DMS 273 treated with DMSO at 0.1 percent for 48 hours (cell line): ENCODE results near the gene ALCAM.

Experiments used
- DNase-seq: peaks from one replicate; lab custom pipeline; 2025; lab: John Stamatoyannopoulos, UW

Gene ALCAM

DNA sequence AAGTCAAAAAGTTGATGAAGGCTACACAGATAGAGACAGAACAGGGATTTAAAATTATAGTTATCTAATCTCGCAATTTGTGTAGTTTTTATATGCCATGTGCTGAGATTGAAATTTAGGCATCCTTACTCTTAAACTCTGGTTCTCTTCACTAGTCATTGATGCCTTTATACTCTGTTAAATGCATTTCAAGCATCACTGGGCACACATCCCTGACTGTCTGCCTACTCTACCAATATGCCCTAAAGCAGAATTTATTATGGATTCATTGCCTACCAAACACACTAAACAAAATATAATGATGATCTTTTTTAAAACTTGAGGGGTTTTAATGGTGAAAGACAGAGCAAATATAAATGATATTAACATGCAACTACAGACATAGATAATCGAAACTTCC lies 10.3 kb upstream of the ALCAM start:
- DNase-seq = no peak

DNA sequence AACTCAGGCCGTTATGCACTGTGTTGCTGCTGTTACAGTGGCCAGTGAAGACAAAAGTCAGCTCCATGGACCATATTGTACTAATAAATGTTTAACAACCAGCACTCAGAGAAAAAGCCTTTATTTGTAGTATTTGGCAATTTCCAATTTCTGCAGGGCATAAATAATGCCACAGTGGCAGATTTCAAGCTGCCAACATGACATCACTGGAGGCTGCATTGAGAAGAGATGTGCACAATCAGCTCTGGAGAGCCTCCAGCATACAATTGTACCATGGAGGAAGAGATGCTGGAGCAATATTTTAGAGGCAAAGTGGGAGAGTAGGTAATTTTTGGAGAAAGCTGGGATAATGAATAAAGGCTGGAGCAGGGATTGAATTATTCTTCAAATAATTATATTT lies 9.7 kb upstream of the ALCAM start:
- DNase-seq = no peak

DNA sequence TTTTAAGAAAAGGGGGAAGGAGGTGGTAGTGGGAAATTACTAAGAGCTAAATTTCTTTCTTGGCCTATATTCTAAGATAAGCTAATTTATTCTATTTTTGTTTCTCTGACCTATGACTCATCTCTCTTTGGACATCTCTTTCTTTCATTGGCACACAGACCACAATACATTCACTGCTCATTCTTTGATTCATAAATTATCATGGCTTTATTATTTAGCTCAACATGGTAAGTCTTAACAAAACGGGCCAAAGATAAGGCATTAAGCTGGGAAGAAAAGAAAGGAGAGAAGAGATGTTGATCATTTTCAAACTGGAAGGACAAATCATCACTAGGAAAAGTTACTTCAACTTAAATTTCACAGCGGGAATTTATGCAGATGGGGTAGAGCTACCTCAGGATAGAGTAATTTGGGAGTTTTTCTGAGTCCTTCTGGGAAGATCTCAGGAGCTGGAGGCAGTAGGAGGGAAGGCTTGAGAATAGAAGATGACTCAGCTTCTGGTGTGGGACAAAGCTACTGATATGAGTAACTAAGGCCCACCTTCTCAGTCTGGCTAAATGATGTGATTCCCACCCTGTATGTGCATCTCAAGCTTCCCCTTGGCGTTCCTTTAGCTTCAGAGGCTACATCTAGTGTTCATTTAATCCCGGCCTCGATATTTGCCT lies 7.5 kb upstream of the ALCAM start:
- DNase-seq = no peak

DNA sequence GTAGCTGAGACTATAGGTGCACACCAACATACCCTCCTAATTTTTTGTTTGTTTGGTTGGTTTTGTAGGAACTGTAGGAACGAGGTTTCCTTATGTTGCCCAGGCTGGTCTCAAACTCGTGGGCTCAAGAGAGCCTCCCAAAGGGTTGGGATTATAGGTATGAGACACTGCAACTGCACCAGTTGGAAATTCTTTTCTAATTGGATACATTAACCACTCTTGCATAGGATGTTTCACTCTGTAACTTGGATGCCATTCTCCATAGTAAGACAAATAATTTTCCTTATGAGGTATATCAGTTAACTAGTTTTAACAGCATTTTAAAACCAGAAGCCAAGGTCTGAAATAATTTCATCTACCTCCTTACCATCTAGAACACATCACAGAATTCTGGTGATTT lies 6.7 kb upstream of the ALCAM start:
- DNase-seq = no peak

DNA sequence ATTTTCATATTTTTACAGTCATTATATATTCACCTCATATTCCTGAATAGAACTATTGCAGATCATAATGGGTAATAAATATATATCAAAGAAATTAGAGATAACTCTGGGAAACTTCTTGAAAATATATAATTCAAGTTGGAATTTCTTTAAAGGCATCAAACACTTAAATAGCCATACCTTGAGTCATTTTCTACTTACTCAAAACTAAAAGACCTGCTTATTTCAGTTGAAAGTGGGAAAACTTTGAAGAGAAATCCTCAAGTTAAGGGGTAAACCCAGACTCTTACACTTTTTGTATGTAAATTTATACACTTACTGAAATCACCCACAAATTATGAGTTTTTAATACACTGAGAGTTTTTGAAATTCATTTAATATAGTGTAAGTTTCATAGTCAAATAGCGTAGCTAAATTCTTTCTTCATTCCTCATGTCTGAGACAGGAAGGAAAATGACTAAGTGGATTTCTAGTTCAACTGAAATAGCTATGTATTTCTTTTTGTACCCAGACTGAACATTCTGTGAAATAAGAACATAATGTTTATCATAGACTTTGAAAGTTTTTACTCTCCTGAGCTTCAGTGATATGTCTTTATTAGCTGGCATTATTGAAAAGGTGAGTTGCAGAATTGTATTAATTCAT lies 4.6 kb upstream of the ALCAM start:
- DNase-seq = no peak

DNA sequence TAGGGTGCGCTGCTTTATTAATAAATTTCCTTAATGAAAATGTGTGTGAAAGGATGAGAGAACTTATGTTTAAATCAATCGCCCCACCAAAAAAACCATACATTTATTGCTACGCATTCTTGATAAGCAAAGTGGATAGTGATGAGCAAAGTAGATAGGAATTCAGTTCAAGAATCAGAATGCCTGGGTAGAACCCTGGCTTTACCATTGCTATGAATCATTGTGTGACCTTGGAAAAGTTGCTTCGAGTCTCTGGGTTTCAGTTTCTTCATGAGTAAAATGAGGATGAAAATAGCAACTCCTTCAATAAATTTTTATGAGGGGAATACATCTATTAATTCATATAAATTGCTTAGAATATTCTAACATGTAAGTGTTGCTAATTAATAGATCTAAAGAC lies 2.6 kb upstream of the ALCAM start:
- no peak for DNase-seq

DNA sequence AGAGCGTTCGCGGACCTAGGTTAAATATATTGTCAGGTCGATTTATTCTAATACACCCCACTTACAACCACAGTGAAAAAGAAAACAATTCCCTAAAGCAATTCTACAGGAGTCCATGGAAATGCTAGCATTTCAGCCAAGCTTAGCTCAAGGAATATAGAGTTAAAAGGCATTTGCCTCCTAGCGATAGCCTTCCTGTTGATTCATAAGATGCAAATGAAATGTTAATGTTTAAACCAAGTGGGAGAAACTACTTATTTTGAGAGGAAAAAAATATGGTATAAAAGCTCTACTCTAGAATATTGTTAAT lies 1.7 kb upstream of the ALCAM start:
- DNase-seq = no peak

DNA sequence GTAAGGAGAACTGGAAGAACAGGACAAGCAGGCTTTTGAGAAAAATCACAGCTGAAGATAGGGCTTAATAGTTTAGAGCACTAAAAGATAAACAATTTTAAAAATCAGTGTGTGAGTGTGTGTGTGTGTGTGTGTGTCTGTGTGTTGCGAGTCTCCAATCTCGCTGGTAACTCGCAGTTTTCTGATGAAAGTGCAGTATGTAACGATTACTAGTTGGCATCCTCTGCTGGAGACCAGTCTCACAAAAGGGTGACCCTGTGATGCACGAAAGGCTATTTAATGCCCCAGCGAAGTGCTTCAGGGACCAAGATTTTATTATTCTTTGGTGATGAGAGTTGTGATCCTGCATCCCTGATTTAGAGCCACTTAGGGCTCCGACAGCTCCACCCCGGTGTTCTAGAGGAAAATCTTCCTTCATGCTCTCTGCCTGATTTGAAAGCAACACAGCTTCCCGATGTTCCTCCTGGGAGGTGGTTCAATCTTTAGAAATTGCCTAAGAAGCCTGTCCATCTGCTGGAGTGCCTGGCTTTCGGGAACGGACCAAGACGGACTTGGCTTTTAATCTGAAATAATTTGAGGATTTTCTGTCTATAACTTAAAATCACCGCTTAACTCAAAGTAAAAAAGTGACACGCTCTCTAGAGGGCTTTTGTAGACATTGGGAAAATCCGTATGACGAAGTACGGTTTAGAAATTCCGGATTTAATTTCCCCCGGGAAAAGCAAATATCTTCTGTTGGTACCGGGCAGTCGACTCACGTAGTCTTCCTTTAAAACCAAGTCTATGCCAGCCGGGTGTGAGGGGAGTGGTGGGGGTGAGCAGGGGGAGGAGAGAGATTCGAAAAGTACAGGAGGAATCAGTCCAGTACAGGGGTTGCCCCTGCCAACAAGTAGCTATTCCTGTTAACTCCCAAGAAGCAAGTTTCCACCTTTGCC lies 1.1 kb upstream of the ALCAM start:
- DNase-seq = peak; percentile 75

DNA sequence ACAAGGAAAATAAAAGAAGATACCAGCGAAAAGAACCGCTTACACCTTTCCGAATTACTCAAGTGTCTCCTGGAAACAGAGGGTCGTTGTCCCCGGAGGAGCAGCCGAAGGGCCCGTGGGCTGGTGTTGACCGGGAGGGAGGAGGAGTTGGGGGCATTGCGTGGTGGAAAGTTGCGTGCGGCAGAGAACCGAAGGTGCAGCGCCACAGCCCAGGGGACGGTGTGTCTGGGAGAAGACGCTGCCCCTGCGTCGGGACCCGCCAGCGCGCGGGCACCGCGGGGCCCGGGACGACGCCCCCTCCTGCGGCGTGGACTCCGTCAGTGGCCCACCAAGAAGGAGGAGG lies 325 bp downstream of the ALCAM start:
- DNase-seq = no peak

DNA sequence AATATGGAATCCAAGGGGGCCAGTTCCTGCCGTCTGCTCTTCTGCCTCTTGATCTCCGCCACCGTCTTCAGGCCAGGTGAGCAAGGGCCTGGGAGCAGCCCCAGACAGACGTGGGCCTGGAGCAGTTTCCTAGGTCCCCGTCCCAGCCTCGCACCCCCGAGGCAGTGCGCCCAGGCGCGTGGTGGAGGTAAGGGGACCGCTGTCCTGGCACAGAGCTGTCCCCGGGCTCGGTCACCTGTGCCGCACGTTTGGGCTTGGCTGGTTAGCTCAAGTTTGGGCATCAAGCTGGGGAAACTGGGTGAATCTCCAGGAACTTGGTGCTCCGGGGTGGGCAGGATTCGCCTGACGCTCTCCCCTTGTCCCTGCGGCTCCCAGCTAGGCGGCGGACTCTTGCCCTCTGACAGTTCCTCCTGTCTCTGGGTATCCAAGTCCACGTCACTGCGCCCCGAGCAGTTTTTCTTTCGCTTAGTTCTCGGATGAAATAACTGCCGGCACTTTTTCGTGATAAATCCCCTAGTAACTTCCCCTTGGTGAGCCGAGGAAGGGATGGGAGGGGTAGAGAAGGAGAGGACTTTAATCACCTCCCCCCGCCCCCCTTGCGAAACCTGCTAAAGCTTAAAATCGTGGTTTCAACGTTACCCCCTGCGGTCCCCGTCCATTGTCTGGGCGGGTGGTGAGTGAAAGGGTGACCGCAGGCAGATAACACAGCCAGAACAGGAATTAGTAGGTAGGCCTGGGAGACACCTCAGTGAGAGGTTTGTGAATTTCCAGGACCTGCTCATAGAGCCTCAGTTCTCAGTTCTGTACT lies 901 bp downstream of the ALCAM start:
- DNase-seq = no peak

DNA sequence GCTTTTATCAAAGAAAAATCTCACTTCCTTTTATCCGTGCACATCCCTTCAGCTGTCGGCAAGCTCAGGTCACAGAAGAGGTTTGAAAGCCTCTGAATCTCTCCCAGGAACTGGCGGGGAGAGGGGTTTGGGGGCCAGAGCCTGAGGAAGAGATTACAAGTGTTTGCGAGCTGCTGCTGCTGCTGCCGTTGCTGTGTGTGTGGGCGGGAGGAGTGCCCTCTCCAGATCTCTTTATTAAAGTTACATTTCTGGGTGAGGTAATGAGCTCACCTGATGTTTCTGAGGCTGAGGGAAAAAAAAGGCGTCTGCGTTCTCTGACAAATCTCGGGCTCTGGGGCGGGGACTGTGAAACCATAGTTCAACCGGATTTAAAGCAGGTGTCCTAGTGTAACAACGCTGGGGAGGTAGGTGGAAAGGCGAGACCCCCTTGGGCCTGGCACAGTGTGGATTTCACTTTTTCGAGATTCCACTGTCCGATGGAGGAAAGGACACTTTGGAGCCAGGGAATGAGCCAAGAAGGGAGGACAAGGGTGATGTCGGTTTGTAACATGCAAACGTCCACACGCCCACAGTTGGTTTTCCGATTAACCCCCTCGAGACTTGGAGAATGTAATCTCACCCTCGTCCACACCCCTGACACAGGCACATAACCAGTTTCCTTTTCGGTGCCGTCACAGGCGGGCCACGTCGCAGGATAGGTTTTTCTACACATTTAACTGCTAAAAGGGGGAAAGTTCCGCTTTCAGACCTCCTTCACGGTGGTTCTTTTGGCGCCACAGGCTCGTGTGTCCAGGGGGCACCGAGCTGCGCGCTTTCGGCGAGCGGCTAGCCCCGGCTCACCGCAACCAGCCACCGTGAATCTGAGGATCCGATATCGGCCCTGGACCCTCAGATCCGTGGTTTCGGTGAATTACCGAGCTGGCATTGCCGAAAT lies 2.1 kb downstream of the ALCAM start:
- DNase-seq = peak; percentile 41

DNA sequence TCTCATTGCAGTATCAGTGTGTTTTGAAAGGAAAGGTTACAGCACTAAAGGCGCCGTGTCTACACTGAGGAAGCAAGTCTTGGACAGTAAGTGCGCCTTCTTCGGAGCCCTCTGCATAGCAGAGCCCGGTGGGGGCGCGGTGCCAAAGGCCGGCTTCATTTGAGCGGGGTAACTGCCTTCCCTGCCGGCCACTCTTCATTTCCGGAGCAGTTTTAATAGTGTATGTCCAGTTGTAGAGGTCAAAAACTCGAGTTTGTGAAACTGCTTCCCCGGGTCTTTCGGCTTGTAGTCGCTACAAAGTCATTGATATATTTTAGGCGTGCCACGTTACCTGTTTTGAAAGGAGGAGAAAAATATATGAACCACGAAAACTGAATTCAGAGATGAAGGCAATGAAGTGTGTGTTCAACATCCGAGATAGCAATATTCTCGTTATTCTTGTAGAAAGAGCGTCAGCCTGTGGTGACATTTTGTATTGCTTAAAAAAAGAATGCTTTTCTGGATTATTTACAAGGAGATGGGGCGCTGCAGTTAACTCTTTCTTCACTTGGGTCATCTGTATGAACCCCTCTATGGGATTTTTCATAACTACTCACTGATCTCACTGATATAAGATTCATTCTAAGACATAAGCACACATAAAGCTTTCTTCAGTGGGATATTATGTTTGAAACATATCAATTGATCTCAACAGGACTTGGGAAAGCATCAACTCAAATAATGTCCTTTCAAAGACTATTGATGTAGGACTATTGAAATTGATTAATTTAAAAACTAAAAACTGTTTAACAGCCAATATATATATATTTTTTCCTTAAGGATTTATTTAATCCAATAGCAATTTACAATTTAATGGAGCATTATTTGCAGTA lies 3.0 kb downstream of the ALCAM start:
- DNase-seq = peak; percentile 80

DNA sequence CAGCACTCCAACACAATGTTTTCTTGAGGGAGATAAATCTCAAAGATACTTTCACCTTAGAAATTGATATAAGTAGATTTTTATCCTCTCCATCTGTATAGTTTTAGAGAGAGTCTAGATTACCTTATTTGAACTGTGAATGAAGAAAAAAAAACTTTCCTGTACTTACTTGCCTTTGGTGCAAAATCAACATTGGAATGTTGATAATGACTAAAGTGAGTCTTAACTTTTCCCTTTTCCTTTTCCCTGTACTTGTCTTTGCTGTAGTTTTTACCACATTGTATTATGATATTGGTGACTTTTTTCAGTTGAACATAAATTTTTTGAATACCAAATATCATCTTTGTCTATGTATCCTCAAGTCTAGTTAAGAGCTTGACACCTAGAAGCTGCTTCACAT lies 6.7 kb downstream of the ALCAM start:
- DNase-seq = no peak

DNA sequence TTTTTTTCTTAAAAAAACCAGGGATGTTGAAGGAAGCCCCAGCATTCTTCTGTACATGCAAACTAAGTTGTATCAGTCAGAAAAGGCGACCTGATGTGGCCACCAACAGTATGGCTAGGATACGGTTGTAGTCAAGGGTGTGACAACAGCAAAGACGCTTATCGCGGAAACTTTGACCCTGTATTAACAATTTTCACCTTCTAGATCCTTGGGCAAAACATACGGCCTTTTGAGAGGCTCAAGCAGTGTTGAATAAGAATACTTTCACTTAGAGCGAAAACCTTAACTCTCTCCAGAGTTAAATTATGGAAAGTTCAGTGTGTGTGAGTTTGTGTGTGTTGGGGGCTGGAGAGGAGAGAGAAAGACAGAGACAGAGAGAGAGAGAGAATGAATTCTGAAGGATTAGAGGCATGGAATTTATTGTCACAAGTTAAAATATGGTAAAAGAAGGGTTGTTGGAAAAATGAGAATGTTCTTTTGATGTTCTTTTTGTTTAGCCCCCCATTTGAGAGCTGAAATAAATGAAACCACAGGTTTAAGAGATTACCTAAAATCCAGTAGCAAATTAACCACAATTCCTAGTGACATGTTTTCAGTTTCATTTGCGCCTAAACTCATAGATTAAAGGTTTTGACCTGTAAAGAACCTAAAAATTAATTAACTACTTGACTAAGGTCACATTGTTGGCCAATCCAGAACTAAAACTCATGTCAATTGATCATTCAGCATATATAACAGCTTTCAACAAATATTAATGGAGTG lies 9.2 kb downstream of the ALCAM start:
- DNase-seq = no peak

DNA sequence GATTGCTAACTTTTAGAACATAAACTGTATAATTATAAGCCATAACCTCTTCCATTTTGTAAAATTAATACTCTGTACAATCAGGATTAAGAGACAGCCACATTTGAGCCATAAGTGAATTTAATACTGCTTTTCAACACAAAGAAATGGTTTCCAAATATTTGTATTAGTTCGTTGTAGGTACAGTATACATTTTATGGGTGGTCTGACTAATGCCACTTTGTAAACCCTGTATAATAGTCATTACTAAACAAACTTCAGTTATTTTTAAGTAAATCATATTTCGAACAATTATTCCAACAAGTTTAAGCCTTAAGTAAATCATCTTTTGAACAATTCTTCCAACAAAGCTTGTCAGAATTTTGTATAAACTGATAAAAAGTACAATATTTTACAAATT lies 11.0 kb downstream of the ALCAM start:
- DNase-seq = no peak

DNA sequence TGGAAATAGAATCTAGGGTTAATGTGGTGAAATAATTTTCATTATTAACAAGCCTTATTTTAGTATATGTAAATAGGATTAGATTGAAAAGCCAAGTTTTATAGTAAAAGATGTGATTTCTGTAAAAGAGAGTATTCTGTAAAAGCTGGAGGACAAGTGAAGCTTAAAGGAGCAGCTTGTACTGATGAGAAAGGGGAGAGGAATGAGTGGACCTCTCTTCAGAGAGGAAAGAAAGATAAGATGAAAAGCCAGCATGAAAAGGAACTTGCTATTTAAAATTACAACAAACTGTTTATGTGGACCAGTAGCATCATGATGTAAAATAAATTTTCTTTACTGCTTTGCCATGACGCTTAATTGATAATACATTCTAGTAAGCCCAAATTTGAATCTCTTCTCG lies 18.5 kb downstream of the ALCAM start:
- no peak for DNase-seq

DNA sequence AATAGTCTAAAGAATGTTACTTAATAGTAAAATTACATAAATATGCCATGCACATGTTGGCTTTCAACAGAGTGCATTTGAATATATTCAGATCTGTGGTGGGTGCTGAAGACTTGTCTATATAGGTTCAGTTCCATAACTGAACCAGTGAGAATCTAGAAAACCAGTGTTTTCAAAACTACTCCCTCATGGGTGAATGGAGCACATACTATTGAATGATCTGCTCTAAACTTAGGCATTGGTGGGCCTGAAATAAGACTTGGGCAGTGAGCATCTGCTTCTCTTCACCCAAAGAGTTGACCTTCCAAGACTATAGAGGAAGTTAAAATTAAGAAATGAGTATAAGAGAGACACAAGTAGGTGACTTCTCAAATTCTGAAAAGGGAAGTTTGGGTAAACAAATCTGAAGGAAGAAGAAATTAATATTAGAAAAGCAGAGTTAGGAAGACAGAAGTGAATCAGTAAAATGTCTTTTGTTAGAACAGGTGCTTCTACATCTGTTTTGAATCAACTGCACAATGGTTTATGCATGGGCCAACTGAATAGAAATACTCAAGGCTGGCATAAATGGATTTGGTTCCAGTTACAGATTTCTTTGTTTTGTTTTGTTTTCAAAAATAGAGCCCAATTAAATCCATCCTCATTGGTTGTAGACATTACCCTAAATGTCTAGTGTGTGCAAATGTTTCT lies 19.3 kb downstream of the ALCAM start:
- no peak for DNase-seq

DNA sequence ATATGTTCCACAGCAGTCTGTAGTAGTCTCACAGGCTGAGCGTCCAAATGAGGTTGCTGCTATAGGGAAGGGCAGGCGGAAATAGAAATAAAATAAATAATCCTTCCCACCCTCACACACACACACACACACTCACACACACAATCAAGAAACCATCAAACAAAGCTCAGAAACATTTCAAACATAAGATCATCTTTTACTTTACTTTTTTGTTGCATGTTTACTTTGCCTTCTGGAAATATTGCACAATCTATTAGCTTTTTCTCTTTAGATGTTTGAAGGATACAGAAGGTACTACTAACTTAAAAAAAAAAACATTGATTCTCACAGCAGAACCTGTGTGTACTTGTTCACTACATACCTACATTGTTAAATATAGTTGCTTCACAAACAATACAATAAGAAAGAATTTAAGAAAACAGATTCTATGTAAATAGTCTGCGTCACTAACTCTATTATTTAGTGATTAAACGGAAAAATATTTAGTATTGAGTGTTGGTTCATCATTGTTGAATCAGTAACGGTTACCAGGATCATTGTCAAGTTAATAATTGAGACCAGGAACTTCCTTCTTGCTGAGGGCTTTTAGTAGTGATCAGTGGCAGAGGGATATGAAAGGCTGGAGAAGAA lies 20.5 kb downstream of the ALCAM start:
- no peak for DNase-seq

DNA sequence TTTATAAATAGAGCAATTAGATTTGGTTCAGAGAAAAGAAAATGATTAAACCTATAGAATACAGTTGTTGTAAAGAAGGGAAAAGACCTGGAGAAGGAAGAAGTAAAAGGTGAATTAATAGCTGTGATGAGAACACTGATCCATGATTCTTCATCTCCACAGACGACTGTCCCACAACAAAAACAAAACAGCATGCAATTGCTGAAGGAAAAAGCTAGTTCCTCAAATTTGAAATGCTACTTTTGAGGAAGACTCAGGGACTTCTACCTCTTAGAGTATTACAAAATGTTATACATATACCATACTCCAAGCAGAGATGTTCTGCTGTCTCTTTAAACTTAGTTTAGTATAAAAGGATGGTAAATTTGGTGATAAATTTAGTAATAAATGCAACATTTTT lies 21.5 kb downstream of the ALCAM start:
- DNase-seq = no peak
